MV-4-11 (cell line): ENCODE results near the gene INPPL1.
A peak's percentile ranks its signal among the peaks of the same experiment; 100 is the strongest.
"Not testable (repeated sequence)": the region's sequence is repeated elsewhere in the genome, so short reads cannot be mapped to it uniquely, and the experiment has no call there.

Experiments used
- DNase-seq: peaks from one replicate; lab custom pipeline; 2025; lab: John Stamatoyannopoulos, UW

Gene INPPL1

GRCh38 chr11:72243173-72244059 lies 18.8 kb downstream of the INPPL1 start:
- no peak for DNase-seq

GRCh38 chr11:72244060-72244360 lies 19.4 kb downstream of the INPPL1 start, which contains the start of gene PHOX2A:
PHOX2A (minus strand) TSS chr11:72244176; CDS start chr11:72244004, 172 bp downstream.
- no peak for DNase-seq

- no peak for DNase-seq
These were observed 20.0 kb downstream of the INPPL1 start for GRCh38 chr11:72244361-72245262.

- DNase-seq = no peak
These were observed 20.8 kb downstream of the INPPL1 start for GRCh38 chr11:72245263-72245816.

- DNase-seq = no peak
These were observed 23.0 kb downstream of the INPPL1 start for GRCh38 chr11:72247584-72247983.

GRCh38 chr11:72249961-72250360 lies 25.4 kb downstream of the INPPL1 start:
- DNase-seq = no peak

GRCh38 chr11:72250661-72251464 lies 26.3 kb downstream of the INPPL1 start:
- DNase-seq = no peak

GRCh38 chr11:72251614-72252013 lies 27.0 kb downstream of the INPPL1 start:
- DNase-seq = no peak

GRCh38 chr11:72253392-72253791 lies 28.8 kb downstream of the INPPL1 start:
- no peak for DNase-seq

- no peak for DNase-seq
These were observed 29.9 kb downstream of the INPPL1 start for GRCh38 chr11:72254299-72254993.

GRCh38 chr11:72257570-72257969 lies 33.0 kb downstream of the INPPL1 start:
- DNase-seq = no peak

GRCh38 chr11:72259490-72259889 lies 34.9 kb downstream of the INPPL1 start:
- DNase-seq = no peak

- DNase-seq = no peak
These were observed 36.0 kb downstream of the INPPL1 start for GRCh38 chr11:72260574-72260973.

GRCh38 chr11:72263361-72263760 lies 38.8 kb downstream of the INPPL1 start:
- DNase-seq = peak; percentile 63

GRCh38 chr11:72265951-72266350 lies 41.4 kb downstream of the INPPL1 start:
- no peak for DNase-seq

GRCh38 chr11:72266960-72267359 lies 42.4 kb downstream of the INPPL1 start:
- not testable (repeated sequence) for DNase-seq

- DNase-seq = no peak
These were observed 43.5 kb downstream of the INPPL1 start for GRCh38 chr11:72267956-72268617.

- no peak for DNase-seq
These were observed 47.4 kb downstream of the INPPL1 start for GRCh38 chr11:72271980-72272379.

GRCh38 chr11:72274435-72274834 lies 49.9 kb downstream of the INPPL1 start:
- peak; percentile 64 for DNase-seq

- DNase-seq = no peak
These were observed 54.3 kb downstream of the INPPL1 start for GRCh38 chr11:72278905-72279304.

GRCh38 chr11:72280037-72280436 lies 55.5 kb downstream of the INPPL1 start:
- no peak for DNase-seq
